Measurements from ENCODE around the gene TBC1D5. TPM values are rescaled to one million over a fixed set of nuclear protein-coding genes. Genes with fewer than 3 reads are reported as not detected.

Gene TBC1D5
- total RNA-seq, 1 donor from 2014 or later: 48.1 TPM

DNA sequence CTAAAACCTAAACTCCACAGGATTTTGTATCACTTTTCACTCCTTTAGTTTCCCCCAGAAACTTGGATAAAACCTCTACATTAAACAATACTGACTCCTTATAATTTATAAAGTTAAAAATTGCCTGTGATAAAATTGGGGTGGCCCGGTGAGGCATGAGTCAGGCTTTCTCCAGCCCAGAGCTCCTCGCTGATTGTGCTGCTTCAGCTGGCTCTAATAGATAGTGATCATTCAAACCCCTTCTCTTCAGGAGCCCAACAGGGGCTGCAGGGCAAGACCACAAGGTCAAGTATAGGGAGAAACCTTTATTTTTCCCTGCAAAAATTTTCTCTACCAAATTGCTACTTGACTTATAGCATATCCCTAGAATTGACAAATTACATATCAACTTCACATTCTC is 549.4 kb downstream of the TBC1D5 start:
- H3K36me3 ChIP-seq: no peaks in the 10 kb centered on the region
- no peak overlapping the region for H3K4me3 ChIP-seq
- H3K27ac ChIP-seq: no peak overlapping the region
- DNase-seq (ENCODE audit: extremely low spot score in 2 of 2): no peak
- H3K27me3 ChIP-seq: no peaks in the 10 kb centered on the region
- H3K9me3 ChIP-seq: no peaks in the 10 kb centered on the region
- H3K4me1 ChIP-seq: peaks cover 26% of the 10 kb centered on the region
- TF ChIP-seq POLR2A (IDR thresholded peaks at IDR 0.05) (no peak), POLR2AphosphoS5 (IDR thresholded peaks at IDR 0.05; ENCODE audit: insufficient read depth in 1 of 2, low read depth in 1 of 2) (no peak)
- TF ChIP-seq, protein P1, sequence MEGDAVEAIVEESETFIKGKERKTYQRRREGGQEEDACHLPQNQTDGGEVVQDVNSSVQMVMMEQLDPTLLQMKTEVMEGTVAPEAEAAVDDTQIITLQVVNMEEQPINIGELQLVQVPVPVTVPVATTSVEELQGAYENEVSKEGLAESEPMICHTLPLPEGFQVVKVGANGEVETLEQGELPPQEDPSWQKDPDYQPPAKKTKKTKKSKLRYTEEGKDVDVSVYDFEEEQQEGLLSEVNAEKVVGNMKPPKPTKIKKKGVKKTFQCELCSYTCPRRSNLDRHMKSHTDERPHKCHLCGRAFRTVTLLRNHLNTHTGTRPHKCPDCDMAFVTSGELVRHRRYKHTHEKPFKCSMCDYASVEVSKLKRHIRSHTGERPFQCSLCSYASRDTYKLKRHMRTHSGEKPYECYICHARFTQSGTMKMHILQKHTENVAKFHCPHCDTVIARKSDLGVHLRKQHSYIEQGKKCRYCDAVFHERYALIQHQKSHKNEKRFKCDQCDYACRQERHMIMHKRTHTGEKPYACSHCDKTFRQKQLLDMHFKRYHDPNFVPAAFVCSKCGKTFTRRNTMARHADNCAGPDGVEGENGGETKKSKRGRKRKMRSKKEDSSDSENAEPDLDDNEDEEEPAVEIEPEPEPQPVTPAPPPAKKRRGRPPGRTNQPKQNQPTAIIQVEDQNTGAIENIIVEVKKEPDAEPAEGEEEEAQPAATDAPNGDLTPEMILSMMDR (IDR thresholded peaks at IDR 0.05): no peak
- intact Hi-C loops (cut with DNase I): no loop called here

DNA sequence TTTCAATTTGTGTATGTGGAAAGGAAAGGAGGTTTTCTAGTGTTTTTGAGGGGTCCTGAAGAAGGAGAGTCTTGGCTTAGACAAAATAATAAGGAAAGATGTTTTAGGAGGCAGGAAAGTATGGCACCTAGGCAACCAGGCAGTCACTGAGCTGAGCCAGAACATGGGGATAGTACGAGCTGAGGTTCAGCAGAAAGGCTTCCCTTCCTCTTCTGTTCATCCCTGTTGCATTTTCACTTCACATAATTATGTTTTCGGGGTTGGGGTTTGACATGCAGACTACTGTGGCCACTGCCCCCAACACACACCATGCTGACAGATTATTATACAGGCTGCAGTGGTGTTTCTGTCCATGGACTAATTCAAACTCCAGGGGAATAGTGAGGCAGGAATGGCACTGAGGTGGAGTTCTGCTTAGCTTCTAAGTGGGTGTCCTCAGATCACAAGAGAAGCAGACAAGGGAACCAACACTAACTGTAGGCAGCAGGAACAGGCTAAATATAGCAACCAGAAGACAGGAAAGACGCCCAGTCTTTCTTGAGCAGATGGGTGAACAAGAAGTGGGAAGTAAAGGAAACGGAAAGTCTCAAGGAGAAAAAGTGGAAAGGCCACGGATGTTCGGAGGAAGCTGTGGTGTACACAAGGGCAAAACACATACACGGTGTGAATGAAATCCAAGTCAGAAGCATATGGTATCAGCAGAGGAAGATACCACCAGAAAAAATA is 551.9 kb downstream of the TBC1D5 start:
- DNase-seq (ENCODE audit: extremely low spot score in 2 of 2): no peak
- H3K27me3 ChIP-seq: no peaks in the 10 kb centered on the region
- H3K36me3 ChIP-seq: no peaks in the 10 kb centered on the region
- H3K4me1 ChIP-seq: peaks cover 19% of the 10 kb centered on the region
- H3K27ac ChIP-seq: no peak overlapping the region
- no peak for TF ChIP-seq POLR2AphosphoS5 (IDR thresholded peaks at IDR 0.05; ENCODE audit: insufficient read depth in 1 of 2, low read depth in 1 of 2)
- H3K9me3 ChIP-seq: no peaks in the 10 kb centered on the region
- intact Hi-C loops (cut with DNase I): no loop called here
- H3K4me3 ChIP-seq: no peak overlapping the region

DNA sequence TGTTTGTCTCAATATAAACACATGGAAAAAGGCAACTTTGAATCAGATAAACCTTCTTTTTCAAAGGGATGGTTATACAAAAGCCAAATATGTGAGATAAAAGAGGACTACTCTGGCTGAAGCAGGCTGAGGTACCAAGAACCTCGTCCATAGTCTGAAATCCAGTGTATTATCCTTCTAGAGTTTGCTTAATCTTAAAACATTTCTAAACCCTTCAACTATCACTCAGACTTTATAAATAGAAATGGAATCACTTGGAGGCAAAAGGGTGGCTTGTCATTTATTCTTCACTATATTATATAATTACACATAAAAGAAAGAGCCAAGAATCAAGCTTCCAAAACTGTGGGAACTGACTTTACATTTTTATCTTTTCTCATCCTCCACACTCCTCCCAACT is 554.1 kb downstream of the TBC1D5 start:
- intact Hi-C loops (cut with DNase I): no loop called here
- peaks cover 0 to 11% of the 10 kb centered on the region in 2 donors for H3K36me3 ChIP-seq
- H3K9me3 ChIP-seq: no peaks in the 10 kb centered on the region
- no peaks in the 10 kb centered on the region for H3K27me3 ChIP-seq
- TF ChIP-seq, protein P1 (IDR thresholded peaks at IDR 0.05): no peak
- TF ChIP-seq POLR2AphosphoS5 (IDR thresholded peaks at IDR 0.05; ENCODE audit: insufficient read depth in 1 of 2, low read depth in 1 of 2) (no peak), POLR2A (IDR thresholded peaks at IDR 0.05) (no peak)
- no peak overlapping the region for H3K27ac ChIP-seq
- no peak for DNase-seq (ENCODE audit: extremely low spot score in 2 of 2)
- H3K4me1 ChIP-seq: peaks cover 13% of the 10 kb centered on the region
- no peak overlapping the region for H3K4me3 ChIP-seq

DNA sequence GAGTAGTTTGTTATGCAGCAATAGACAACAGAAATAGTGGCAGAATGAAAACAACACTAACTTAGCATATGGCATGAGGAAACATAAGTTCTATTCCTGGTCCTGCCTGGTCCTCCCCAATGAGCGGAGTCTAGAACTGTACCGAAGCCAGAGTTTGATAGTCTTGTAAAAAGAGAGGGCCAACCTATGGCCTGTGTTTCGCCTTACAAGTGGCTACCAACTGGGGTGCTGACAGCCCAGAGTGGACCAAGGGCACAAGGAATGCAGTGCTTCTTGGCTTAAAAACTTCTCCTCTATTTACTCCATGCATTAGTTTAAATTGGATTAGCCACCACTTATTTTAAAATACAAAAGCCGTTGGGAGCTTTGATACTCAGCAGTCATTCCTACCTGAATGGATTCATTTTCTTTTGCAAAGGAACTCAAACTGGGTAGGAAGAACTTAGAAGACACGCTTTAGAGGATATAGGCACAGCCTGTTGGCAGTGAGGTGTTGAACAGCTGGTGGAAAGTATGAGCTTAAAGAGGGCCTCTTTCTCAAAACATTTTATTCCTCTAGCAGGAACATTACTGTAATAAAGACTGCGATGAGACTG is 554.7 kb downstream of the TBC1D5 start:
- Histone ChIP-seq H3K4me1 (peaks cover 13% of the 10 kb centered on the region), H3K4me3 (no peak overlapping the region), H3K9me3 (no peaks in the 10 kb centered on the region), H3K36me3 (peaks cover 0 to 17% of the 10 kb centered on the region in 2 donors), H3K27ac (no peak overlapping the region), H3K27me3 (no peaks in the 10 kb centered on the region)
- no peak for DNase-seq (ENCODE audit: extremely low spot score in 2 of 2)
- intact Hi-C loops (cut with DNase I): no loop called here
- TF ChIP-seq, protein P1 (IDR thresholded peaks at IDR 0.05): no peak
- TF ChIP-seq POLR2AphosphoS5 (IDR thresholded peaks at IDR 0.05; ENCODE audit: insufficient read depth in 1 of 2, low read depth in 1 of 2) (no peak), POLR2A (IDR thresholded peaks at IDR 0.05) (no peak)

DNA sequence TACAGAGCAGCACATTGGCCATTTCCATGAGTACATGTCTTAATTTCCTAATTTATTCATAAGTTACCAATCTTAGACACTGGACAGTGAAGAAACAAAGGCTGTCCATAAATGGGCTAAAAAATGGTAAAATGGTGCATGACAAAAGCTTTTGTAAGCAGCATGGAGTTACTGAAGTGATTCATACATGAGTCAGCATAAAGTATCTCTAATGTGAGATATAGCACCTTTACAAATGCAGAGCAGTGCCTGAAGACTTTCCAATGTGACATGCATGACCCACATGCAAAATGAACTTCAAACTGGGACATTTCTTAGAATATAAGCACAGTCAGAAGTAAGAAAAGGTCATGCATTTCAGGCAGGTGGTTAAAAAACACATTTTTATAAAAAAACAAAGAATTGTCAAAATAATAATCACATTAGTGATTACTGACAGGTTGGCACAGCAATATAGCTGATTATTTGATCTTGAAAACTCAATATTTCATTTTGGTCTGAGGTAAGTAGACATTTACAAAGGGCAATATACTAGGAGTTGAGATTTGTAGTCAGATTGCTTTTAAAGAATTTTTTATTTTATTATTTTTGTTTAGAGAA is 558.4 kb downstream of the TBC1D5 start:
- DNase-seq (ENCODE audit: extremely low spot score in 2 of 2): no peak
- intact Hi-C loops (cut with DNase I): no loop called here
- TF ChIP-seq POLR2AphosphoS5 (IDR thresholded peaks at IDR 0.05; ENCODE audit: insufficient read depth in 1 of 2, low read depth in 1 of 2) (no peak), POLR2A (IDR thresholded peaks at IDR 0.05) (no peak)
- TF ChIP-seq, protein P1 (IDR thresholded peaks at IDR 0.05): no peak
- H3K36me3 ChIP-seq: peaks cover 0 to 17% of the 10 kb centered on the region in 2 donors
- H3K27ac ChIP-seq: no peak overlapping the region
- peaks cover 13% of the 10 kb centered on the region for H3K4me1 ChIP-seq
- no peak overlapping the region for H3K4me3 ChIP-seq
- no peaks in the 10 kb centered on the region for H3K9me3 ChIP-seq
- H3K27me3 ChIP-seq: no peaks in the 10 kb centered on the region

Measured in vagina (tissue), 2 donors.